ENCODE results near the gene SRP72.

The SRP72 gene

DNA sequence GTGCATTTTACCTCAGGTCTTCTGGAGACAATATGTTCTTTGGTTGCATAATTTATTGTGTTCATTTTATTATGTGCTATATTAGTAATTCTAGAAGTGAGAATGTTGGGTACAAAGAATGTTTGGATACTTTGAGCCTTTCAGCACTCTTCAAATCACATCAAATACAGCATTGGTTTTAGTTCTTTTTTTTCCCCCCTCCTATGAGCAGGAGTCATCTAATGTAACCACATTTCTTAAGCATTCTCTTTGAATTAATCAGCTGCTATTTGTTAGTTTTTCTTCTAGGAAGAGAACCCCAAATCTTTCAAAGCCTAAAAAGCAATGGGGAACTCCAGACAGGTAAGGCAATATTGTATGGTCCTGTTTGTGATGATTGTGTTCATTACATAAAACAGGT lies 84.9 kb downstream of the SRP72 start:
- no peak for DNase-seq

All from DMS79 (cell line).